Measurements from ENCODE around the gene ABAT. TPM values are rescaled to one million over a fixed set of nuclear protein-coding genes. Genes with fewer than 3 reads are reported as not detected.

ABAT gene
- total RNA-seq, 1 donor from 2014 or later, result 3.4 TPM

DNA sequence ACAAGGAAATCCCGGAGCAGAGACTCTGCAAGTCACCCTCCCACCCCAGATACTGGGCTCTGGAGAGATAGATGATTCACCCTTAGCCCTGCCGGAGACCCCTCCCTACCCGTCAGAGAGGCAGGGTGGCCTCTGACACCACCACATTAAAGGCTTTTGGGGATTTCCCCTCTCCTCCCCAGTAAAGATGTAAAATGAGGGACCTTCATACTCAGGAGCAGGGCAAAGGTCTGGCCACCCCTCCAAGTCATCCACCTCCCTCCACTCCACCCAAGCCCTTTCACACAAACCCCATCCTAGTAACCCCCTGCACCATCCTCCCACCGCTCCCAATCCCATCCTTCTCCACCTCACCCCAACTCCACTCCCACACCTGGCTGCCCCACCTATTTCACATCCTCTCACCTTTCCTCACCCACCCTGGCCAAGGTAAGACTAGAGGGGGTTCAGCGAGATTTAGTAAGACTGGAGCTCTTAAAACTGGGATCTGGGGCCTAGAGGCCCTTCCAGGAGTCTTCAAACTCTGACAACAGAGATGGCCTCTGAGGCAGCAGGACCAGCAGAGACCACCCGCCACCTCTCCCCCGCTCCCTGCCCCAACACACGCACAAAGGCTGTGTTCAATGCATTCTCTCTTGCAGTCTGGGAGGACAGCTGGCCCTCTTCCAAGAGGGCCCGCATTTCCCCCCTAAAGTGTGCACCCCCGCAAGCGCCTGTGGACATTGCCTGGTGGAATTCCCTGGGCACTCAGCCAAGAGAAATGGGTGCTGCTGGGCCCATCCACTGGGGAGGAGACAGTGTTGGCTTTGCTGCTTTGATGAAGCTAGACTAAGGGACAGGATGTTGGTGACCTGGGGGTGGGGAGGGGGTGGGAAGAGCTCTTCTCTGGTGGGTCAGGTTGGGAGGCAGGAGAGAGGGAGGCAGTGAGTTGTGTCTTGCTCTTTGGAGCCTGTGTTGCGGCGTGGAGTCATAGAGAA, 1.1 kb downstream of the ABAT start:
- ATAC-seq (ENCODE audit: poor library complexity) (no peak), DNase-seq (no peak)
- intact Hi-C loops (cut with DNase I), result no loop called here

DNA sequence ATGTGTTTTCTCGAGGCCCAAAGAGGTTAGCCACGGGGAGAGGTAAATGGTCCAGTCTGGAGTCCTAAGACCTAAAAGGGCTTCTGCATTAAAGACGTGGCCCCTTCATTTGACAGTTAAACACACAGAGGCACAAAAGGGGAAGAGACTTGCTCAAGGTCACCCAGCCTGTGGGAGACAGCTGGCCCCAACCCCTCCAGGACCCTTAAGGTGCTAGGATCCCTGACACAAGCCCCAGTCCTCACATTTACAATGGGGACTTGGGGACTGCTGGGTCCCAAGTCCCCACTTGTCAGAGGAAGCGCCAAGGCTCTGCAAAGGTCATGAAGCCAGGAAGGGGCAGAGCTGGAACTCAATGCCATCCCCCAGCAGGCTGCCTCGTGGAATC, 1.7 kb downstream of the ABAT start:
- DNase-seq, result no peak
- intact Hi-C loops (cut with DNase I), result no loop called here
- ATAC-seq (ENCODE audit: poor library complexity), result no peak

DNA sequence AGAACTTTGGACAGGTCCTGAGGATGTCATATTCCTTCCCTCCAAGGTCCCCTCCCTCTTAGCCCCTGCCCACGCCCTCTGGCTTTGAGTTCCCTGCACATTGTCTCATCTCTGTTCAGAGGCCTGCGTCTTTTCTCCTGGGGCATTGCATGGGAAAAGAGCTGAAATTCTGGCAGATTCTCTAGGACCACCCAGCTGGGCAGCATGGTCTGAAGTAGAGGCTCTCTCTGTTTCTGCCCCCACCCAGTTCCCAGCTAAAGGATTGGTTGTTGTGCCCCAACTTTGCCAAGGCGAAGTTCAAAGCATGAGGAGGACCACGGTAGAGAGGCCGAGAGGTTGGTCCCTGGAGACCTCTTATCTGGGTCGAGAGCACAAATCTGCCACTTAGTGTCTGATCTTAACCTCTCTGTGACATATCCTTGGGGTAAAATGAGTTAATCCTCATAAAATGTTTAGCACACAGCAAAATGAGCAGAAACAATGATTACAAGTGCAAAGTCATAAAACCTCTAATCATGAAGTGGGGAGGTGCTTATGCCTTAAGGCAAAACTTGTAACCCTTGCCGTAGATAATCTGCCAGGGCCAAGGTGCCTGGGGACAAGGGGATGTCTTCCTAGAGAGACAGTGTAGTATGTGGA, 2.4 kb downstream of the ABAT start:
- intact Hi-C loops (cut with DNase I), result no loop called here
- no peak for DNase-seq
- no peak for ATAC-seq (ENCODE audit: poor library complexity)

DNA sequence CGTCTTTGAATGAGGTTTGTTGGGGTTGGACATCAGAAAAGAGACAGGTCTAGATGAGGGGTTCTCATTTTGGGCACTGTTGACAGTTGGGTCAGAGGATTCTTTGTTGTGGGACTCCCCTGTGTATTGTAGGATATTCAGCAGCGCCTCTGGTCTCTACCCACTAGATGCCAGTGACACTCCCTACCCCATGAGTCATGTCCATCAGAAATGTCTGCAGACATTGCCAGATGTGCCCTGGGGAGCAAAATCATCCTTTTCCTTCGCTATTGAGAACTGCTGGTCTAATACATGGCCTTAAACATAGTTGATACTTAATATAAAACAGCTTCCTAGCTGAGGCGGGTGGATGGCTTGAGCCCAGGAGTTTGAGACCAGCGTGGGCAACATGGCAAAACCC, 3.1 kb downstream of the ABAT start:
- intact Hi-C loops (cut with DNase I), result no loop called here
- no peak for ATAC-seq (ENCODE audit: poor library complexity)
- no peak for DNase-seq

DNA sequence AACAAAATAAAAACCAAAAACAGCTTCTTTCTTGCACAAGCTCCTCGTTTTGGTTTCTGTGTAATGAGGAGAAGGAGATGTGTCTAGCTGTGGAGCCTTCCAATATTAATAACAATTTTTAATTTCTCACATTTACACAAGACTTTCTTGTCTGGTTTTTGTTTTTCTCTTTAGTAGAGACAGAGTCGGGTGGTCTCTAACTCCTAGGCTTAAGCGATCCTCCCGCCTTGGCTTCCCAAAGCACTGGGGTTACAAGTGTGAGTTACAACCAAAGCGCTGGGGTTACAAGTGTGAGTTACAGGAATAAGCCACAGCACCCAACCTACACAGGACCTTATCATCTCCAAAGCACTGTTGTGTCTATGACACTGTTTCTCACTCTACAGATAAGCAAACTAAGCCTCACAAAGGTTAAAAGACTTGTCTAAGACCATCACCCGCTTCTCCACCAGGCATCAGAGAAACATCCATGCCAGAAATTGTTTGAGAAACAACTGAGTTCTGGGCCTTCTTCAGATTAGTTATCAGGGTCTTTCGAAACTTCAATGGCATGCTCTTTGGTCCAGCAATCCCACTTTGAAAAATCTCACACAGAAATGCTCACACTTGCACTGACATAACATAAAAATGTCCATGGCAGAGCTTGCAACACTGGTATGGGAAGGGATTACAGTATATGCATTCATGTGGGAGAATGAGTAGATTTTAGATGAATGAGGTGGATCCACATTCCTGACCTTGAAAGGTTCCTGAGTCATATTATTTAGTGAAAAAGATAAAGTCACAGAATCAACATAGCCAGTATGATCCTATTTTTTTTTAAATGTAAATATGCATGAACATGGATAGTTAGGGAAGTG, 3.9 kb downstream of the ABAT start:
- DNase-seq (no peak), ATAC-seq (ENCODE audit: poor library complexity) (no peak)
- intact Hi-C loops (cut with DNase I), result no loop called here

DNA sequence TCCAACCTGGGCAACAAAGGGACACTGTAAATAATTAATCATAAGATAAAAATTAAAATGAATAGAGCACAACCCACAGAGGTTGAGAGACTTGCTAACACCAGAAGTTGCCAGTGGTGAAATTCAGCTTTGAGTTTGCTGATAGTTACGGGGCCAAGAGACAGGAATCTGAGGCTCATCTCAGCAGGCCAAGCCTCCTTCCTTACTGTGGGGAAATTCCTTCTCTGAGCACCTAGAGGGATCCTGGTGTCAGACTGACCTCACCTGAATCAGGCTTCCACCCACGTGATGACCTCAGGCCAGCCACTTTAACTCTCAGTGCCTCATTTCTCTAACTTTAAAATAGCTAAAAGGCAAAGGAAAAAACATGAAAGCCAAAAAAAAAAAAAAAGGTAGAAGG, 4.7 kb downstream of the ABAT start:
- ATAC-seq (ENCODE audit: poor library complexity) (no peak), DNase-seq (no peak)
- intact Hi-C loops (cut with DNase I), result no loop called here

DNA sequence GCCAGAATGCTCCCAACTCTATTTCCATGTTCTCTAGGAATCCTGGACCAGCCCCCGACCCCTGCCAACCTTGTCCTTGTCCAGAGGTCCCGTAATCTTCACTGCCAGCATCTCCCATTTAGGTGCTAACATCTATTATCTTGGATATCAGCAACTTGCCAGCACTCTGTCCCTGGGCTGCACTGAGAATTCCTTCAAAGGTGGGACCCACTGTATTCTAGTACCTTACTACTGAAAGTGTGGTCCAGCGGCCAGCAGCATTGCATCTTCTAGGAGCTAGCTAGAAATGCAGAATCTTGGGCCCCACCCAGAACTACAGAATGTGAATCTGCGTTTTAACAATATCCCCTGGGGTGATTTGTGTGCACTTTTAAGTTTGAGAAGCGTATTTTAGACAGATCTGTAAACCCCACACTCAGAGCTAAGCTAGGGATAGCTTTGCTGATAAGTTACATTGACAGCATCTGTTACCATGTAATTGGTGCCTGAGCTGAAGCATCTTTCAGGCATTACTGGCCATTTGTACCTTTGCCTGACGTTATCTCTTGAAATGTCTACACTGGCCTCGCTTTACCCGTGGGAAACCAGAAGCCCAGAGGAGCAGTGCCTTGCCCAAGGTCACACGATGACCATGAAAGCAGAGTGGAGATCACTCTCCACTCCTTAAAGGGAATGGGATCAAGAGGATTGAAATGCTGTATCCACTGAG, 8.3 kb downstream of the ABAT start:
- ATAC-seq (ENCODE audit: poor library complexity), result no peak
- DNase-seq, result no peak
- intact Hi-C loops (cut with DNase I), result no loop called here

DNA sequence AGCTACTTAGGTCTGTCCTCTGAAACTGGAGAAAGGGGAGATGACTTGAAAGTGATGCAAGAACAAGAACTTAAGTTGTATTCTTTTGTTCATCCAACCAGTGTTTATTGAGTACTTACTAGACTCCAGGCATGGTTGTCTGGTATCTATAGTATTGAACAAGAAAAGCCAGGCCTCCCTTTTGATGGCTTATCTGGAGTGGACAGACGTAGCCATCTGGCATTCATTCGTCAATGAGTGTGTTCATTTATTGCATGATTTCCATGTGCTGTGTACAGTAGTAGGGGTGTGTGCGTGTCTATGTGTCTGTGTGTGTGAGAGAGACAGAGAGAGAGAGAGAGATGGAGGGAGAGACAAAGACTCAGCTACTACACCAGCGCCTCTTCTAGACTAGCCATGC, 9.2 kb downstream of the ABAT start:
- no peak for DNase-seq
- intact Hi-C loops (cut with DNase I), result no loop called here
- ATAC-seq (ENCODE audit: poor library complexity), result no peak

DNA sequence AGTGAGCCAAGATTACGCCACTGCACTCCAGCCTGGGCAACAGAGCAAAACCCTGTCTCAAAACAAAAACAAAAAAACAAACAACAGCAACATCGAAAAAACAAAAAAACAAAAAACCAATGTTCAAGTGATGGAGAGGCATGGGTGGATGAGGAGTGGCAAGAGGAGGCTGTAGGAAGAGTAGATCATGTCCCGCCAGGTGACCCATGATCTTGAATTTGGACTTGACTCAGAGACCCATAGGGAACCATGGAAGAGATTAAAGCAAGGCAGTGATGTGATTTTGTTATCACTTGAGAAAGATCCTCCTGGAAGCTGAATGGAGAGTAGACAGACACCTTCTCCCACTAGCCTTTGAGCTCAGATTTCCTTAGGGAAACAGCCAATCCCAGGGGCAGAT, 11.2 kb downstream of the ABAT start:
- intact Hi-C loops (cut with DNase I), result no loop called here
- no peak for ATAC-seq (ENCODE audit: poor library complexity)
- no peak for DNase-seq

DNA sequence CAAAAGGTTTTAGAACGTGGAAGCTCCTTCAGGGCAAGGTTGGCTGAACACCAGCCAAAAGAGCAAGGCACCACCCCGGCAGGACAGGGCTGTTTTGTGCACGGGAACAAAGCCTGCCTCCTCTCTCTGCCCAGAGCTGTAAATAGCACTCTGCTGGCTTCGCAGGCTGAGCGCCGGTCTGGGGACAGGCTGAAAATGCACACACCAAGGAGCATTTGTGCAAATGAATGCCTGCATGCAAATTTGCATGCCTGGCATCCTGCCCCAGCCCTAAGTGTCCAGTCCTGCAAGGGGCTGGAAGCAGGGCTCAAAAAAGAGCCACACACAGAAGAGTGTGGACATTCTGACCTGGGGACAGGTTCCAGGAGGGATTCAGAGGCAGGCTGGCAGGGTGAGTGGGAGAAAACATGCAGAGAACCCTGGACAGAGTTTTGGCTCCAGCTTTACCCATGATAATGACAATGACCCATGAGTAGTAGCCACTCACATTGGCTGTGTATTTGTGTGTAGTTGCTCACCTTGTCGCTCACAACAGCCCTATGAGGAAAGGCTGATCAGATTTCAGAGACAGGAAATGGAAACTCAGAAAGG, 11.7 kb downstream of the ABAT start:
- peak; percentile 96 for ATAC-seq (ENCODE audit: poor library complexity)
- DNase-seq, result peak; percentile 59
- intact Hi-C loops (cut with DNase I), result no loop called here

DNA sequence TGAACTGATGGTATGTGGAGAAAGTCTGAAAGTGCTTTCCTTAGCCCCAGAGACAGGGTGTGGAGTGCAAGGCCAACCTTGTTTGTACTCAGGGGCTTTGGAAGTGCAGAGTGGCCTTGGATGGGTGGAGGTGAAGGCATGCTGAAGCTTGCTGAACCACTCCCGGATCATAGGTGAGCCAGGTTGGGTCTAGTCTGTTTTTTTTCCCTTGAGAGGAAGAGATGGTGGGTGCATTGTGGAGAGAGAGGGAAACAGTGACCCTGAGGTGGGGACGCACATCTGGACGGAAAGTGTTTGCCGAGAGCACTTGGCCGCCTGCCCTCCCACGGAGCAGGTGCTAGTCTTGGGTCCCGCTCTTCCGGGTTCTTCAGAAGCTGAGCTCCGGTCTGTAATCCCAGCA, 12.5 kb downstream of the ABAT start:
- intact Hi-C loops (cut with DNase I), result no loop called here
- DNase-seq (no peak), ATAC-seq (ENCODE audit: poor library complexity) (no peak)

DNA sequence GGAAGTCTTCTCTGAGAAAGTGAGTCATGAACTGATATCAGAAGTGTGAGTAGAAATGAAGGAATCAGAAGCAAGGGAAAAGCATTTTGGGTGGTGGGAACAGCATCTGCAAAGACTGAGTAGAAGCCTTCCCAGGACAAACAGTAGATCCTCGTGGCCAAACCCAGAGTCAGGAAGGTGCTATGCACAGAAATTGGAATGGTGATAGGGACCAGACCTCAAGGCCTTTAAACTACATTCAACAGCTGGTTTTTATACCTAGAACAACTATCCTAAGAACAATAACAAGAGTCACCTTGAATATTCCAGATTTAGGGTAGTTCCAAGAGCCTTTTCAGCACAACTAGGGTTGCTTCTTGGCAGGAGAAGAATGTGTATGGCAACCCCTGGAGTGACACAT, 15.3 kb downstream of the ABAT start:
- intact Hi-C loops (cut with DNase I), result no loop called here
- ATAC-seq (ENCODE audit: poor library complexity), result no peak

DNA sequence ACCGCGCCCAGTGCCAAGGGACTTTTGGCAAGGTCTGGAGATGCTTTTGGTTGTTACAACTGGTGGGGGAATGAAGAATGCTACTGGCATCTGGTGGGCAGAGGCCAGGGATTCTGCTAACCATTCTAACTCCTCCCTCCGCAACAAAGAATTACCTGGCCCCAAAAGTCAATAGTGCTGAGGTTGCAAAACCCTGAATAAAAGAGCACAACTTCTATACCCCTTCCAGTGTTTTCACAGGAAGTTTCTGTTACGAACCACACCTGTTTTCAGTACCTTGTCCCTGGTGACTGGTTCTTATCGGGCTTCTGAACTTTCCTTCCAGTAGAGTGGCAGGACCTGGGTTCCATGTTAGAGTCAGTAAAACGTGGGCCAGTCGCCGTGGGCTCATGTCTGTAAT, 17.3 kb downstream of the ABAT start:
- intact Hi-C loops (cut with DNase I), result no loop called here
- DNase-seq, result no peak
- no peak for ATAC-seq (ENCODE audit: poor library complexity)

More for the DNA sequence above, 15.3 kb downstream of the ABAT start:
- no peak for DNase-seq

DNA sequence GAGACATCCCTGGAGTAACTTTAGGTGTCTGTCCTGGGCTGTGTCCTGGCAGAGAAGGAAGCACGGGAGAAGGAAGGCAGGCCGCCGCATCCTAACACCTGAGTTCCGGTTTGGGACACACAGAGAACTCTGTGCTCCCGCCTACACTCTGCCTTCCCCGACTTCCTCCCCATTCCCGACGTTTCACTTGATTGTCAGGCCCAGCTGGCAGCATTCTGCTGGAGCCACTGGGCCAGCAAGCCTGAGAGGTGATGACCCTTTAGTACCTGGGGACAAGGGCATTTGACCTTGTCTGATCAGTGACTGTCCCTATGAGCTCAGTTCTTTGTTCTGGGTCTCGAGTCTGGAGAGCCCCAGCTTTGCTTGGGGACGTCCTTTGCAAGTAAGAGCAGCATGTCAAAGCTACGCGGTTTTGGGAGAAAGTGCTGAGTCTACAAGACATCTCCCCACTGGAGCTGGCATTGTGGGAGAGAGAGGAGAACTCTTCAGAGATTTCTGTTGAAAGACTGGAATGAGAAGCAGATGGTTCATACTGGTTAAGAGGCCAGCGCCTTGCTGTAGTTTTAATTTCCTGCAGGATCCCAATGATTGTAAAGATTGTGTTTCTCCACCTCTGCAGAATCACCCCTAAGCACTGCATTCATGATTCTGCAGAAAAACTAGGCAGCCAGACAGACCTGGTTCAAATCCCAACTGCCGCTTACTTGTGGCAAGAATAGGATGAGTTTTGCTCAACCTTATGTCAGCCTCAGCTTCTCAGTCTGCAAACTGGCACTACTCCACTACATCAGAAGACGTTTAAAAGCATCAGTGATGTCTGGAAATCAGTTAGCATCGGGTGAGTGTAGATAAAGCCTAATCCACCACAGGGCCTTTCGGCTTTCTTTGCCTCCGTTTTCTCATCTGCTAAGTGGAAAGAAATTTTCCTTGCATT, 20.6 kb downstream of the ABAT start:
- intact Hi-C loops (cut with DNase I), result no loop called here
- DNase-seq (no peak), ATAC-seq (ENCODE audit: poor library complexity) (no peak)

DNA sequence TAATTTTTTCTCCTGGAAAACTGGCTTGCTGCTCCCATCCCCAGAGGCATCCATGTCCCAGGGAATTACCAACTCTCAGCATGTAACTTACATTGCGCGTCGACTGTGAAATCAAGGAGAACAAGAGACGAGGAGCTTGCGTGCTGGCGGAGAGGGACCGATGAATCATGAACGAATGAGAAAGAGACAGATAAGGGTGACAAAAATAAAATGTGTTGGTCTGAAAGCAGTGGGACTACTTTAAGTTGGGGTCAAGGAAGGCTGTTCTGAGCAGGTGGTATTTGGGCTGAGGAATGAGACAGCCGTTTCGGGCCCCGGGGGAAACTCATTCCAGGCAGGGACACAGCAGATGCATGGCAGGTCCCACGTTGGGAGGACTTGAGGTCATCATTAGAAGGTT, 22.5 kb downstream of the ABAT start:
- intact Hi-C loops (cut with DNase I), result no loop called here
- ATAC-seq (ENCODE audit: poor library complexity) (no peak), DNase-seq (no peak)

DNA sequence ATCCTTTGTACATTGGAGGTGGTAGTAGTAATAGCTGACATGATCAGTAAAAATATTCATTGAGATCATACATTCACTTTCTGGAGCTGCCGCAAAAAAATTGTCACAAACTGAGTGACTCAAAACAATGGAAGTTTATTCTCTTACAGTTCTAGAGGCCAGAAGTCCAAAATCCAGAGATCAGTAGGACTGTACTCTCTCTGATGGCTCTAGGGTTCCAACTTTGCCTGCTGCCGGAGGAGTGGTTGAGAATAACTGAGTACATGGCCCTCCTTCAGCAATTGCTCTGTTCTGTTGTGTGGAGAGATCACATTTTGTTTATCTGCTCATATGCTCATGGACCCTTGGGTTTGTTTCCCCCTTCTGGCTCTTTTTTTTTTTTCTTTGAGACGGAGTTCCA, 23.5 kb downstream of the ABAT start:
- DNase-seq (no peak), ATAC-seq (ENCODE audit: poor library complexity) (no peak)
- intact Hi-C loops (cut with DNase I), result no loop called here

DNA sequence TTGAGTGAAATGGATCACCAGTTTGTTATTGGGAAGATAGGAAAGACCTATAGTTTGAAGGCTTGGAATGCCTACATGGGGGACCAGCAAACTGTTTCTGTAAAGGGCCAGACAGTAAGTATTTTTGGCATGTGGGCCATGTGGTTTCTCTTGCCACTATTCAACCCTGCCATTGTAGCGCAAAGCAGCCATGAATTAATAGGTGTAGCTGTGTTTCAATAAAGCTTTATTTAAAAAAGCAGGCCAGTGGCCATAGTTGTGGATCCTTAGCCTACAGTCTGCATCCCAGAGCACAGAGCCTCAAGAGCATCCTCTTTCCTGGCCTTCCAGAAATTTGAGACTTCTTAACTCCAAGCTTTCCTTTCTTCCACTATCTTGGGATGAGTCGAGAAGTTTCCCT, 29.3 kb downstream of the ABAT start:
- DNase-seq (no peak), ATAC-seq (ENCODE audit: poor library complexity) (no peak)
- intact Hi-C loops (cut with DNase I), result no loop called here

All from Right ventricle myocardium superior (tissue), 1 donor.